ENCODE results near the gene KCNT2. TPM values are rescaled to one million over a fixed set of nuclear protein-coding genes. Genes with fewer than 3 reads are reported as not detected.

Gene KCNT2
- polyA plus RNA-seq, 1 of the 3 experiments (the other 2 are of a cell fraction): 0.56 TPM

DNA sequence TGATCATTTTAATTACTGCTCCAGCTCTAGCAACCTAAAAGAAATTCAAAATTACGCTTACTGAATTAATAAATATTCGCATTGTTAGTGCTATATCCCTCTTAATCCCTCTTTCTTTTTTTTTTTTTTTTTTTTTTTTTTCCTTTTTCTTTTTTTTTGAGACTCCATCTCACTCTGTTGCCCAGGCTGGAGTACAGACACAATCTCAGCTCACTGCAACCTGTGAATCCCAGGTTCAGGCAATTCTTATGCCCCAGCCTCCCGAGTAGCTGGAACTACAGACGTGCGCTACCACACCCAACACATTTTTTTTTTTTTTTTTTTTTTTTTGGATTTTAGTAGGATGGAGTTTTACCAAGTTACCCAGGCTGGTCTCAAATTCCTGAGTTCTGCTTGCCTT, 157.1 kb downstream of the KCNT2 start:
- no peaks in the 10 kb centered on the region for H3K4me1 ChIP-seq (ENCODE audit: control insufficient read depth in 1 of 2, insufficient read depth in 2 of 2, low read depth in 1 of 2, low read length in 1 of 2)
- H4K20me1 ChIP-seq (ENCODE audit: insufficient read depth): no peaks in the 10 kb centered on the region
- no peaks in the 10 kb centered on the region for H3K9me3 ChIP-seq
- no peaks in the 10 kb centered on the region for H3K36me3 ChIP-seq (replicated peaks in 1 of 2; ENCODE audit: control insufficient read depth in 1 of 2, insufficient read depth in 2 of 2, low read length in 1 of 2)
- ChIA-PET POLR2A (no interaction called here), CTCF (interaction anchor here (1.7 kb wide), 1 partner anchor 20 kb away, joined by 4 read pairs; no protein-coding TSS in a partner anchor)
- H3K9me2 ChIP-seq: no peaks in the 10 kb centered on the region
- no peak overlapping the region for H2AFZ ChIP-seq (ENCODE audit: low read depth)
- no peaks in the 10 kb centered on the region for H3K27me3 ChIP-seq (ENCODE audit: insufficient read depth)
- TF ChIP-seq, protein P1, sequence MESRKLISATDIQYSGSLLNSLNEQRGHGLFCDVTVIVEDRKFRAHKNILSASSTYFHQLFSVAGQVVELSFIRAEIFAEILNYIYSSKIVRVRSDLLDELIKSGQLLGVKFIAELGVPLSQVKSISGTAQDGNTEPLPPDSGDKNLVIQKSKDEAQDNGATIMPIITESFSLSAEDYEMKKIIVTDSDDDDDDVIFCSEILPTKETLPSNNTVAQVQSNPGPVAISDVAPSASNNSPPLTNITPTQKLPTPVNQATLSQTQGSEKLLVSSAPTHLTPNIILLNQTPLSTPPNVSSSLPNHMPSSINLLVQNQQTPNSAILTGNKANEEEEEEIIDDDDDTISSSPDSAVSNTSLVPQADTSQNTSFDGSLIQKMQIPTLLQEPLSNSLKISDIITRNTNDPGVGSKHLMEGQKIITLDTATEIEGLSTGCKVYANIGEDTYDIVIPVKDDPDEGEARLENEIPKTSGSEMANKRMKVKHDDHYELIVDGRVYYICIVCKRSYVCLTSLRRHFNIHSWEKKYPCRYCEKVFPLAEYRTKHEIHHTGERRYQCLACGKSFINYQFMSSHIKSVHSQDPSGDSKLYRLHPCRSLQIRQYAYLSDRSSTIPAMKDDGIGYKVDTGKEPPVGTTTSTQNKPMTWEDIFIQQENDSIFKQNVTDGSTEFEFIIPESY (IDR thresholded peaks at IDR 0.05; ENCODE audit: borderline replicate concordance, low read depth): no peak
- TF ChIP-seq, protein P2, sequence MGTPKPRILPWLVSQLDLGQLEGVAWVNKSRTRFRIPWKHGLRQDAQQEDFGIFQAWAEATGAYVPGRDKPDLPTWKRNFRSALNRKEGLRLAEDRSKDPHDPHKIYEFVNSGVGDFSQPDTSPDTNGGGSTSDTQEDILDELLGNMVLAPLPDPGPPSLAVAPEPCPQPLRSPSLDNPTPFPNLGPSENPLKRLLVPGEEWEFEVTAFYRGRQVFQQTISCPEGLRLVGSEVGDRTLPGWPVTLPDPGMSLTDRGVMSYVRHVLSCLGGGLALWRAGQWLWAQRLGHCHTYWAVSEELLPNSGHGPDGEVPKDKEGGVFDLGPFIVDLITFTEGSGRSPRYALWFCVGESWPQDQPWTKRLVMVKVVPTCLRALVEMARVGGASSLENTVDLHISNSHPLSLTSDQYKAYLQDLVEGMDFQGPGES (IDR thresholded peaks at IDR 0.05; ENCODE audit: low read depth, low read length): no peak
- no peak for TF ChIP-seq ELF1 (IDR thresholded peaks at IDR 0.05)
- no peak for TF ChIP-seq FOSL2 (IDR thresholded peaks at IDR 0.05; ENCODE audit: borderline replicate concordance, low read depth)
- TF ChIP-seq MXI1 (IDR thresholded peaks at IDR 0.05; ENCODE audit: low read depth, low read length): no peak
- TF ChIP-seq GABPA (IDR thresholded peaks at IDR 0.05; ENCODE audit: low read depth): no peak
- TF ChIP-seq TEAD4 (IDR thresholded peaks at IDR 0.05; ENCODE audit: borderline replicate concordance, insufficient read depth): no peak
- TF ChIP-seq TCF12 (IDR thresholded peaks at IDR 0.05): no peak
- no peak for TF ChIP-seq RCOR1 (IDR thresholded peaks at IDR 0.05; ENCODE audit: low read length)
- no peak overlapping the region for H3K27ac ChIP-seq (ENCODE audit: low read depth in 2 of 2, low read length in 1 of 2)
- H3K9ac ChIP-seq: no peak overlapping the region
- DNase-seq: no peak
- H3K79me2 ChIP-seq (ENCODE audit: insufficient read depth): no peaks in the 10 kb centered on the region
- no peak overlapping the region for H3K4me2 ChIP-seq
- H3K4me3 ChIP-seq (ENCODE audit: low read depth in 2 of 2, low read length in 1 of 2): no peak overlapping the region
- no peaks in the 10 kb centered on the region for H3F3A ChIP-seq (replicated peaks; ENCODE audit: insufficient read depth)
- WGBS (ENCODE audit: low lambda C conversion rate): 93% methylated on average over 5 of the region's 5 CpGs

DNA sequence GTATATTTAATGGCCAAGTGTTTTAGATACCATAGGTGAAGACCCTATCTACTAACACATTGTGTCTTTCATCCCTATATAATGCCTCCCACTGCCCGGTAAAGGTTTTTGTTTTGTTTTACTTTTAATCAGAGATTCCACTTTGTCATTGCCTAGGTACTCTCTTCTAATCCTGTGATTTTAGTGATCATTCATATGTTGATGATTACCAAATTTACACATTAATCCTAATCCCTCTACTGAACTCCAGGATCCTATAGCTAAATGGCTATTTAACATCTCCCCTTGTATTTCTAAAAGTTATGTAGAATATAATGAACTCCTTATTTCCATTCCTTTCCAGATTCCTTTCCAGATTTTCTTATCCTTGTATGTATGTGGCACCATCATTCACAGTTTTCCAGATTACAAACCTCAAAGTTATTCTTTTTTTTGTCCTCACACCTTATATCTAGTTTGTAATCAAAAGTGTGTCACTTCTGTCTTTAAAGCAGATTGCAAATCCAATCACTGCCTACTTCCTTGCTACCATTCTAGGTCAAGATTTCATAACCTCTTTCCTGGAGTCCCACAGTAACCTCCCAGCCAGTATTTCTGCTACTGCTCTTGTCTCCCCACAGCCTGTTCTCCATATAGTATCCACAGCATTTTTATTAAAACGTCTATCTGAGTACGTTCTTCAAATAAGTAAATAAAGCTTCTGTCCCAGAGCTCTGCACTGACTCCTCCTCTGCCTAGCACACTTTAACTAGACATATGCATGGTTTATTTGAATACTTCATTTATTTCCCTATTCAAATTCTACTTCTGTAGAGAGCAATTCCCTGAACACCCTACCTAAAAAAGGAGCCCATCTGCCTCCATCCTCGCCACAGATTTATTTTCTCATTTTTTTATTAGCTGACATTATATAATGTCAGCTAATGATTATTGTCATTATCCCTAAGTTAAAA, 157.8 kb downstream of the KCNT2 start:
- Histone ChIP-seq H4K20me1 (ENCODE audit: insufficient read depth) (no peaks in the 10 kb centered on the region), H3K9ac (no peak overlapping the region), H3F3A (replicated peaks; ENCODE audit: insufficient read depth) (no peaks in the 10 kb centered on the region), H3K4me1 (ENCODE audit: control insufficient read depth in 1 of 2, insufficient read depth in 2 of 2, low read depth in 1 of 2, low read length in 1 of 2) (no peaks in the 10 kb centered on the region), H3K4me3 (ENCODE audit: low read depth in 2 of 2, low read length in 1 of 2) (no peak overlapping the region), H3K79me2 (ENCODE audit: insufficient read depth) (no peaks in the 10 kb centered on the region), H3K27ac (ENCODE audit: low read depth in 2 of 2, low read length in 1 of 2) (no peak overlapping the region), H3K27me3 (ENCODE audit: insufficient read depth) (no peaks in the 10 kb centered on the region), H3K9me3 (no peaks in the 10 kb centered on the region), H3K36me3 (replicated peaks in 1 of 2; ENCODE audit: control insufficient read depth in 1 of 2, insufficient read depth in 2 of 2, low read length in 1 of 2) (no peaks in the 10 kb centered on the region), H2AFZ (ENCODE audit: low read depth) (no peak overlapping the region), H3K4me2 (no peak overlapping the region), H3K9me2 (no peaks in the 10 kb centered on the region)
- 82% methylated on average over 4 of the region's 4 CpGs for WGBS (ENCODE audit: low lambda C conversion rate)
- ChIA-PET CTCF (interaction anchor here (1.4 to 1.7 kb wide), 2 partner anchors 19 to 23 kb away, joined by 3 to 4 read pairs; no protein-coding TSS in a partner anchor), POLR2A (no interaction called here)
- no peak for DNase-seq
- TF ChIP-seq MXI1 (IDR thresholded peaks at IDR 0.05; ENCODE audit: low read depth, low read length) (no peak), TAF1 (IDR thresholded peaks at IDR 0.05; ENCODE audit: borderline replicate concordance, low read depth, low read length) (no peak), RAD21 (IDR thresholded peaks at IDR 0.05; ENCODE audit: low read length) (no peak), JUND (IDR thresholded peaks at IDR 0.05) (no peak), FOXM1 (IDR thresholded peaks at IDR 0.05; ENCODE audit: low read depth) (no peak), TCF12 (IDR thresholded peaks at IDR 0.05) (no peak), POLR2AphosphoS5 (IDR thresholded peaks at IDR 0.05; ENCODE audit: low read depth, low read length) (no peak), CHD2 (IDR thresholded peaks at IDR 0.05; ENCODE audit: low read length, partially characterized antibody) (no peak)
- TF ChIP-seq, protein P1 (IDR thresholded peaks at IDR 0.05; ENCODE audit: borderline replicate concordance, low read depth): no peak
- TF ChIP-seq, protein P3, sequence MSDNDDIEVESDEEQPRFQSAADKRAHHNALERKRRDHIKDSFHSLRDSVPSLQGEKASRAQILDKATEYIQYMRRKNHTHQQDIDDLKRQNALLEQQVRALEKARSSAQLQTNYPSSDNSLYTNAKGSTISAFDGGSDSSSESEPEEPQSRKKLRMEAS (IDR thresholded peaks at IDR 0.05; ENCODE audit: low read depth): no peak
- TF ChIP-seq, protein P4, sequence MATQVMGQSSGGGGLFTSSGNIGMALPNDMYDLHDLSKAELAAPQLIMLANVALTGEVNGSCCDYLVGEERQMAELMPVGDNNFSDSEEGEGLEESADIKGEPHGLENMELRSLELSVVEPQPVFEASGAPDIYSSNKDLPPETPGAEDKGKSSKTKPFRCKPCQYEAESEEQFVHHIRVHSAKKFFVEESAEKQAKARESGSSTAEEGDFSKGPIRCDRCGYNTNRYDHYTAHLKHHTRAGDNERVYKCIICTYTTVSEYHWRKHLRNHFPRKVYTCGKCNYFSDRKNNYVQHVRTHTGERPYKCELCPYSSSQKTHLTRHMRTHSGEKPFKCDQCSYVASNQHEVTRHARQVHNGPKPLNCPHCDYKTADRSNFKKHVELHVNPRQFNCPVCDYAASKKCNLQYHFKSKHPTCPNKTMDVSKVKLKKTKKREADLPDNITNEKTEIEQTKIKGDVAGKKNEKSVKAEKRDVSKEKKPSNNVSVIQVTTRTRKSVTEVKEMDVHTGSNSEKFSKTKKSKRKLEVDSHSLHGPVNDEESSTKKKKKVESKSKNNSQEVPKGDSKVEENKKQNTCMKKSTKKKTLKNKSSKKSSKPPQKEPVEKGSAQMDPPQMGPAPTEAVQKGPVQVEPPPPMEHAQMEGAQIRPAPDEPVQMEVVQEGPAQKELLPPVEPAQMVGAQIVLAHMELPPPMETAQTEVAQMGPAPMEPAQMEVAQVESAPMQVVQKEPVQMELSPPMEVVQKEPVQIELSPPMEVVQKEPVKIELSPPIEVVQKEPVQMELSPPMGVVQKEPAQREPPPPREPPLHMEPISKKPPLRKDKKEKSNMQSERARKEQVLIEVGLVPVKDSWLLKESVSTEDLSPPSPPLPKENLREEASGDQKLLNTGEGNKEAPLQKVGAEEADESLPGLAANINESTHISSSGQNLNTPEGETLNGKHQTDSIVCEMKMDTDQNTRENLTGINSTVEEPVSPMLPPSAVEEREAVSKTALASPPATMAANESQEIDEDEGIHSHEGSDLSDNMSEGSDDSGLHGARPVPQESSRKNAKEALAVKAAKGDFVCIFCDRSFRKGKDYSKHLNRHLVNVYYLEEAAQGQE (IDR thresholded peaks at IDR 0.05; ENCODE audit: low read depth, low read length): no peak
